HCT116 (cell line): ENCODE data around the gene CPEB3. TPM values are rescaled to one million over a fixed set of nuclear protein-coding genes. Genes with fewer than 3 reads are reported as not detected.

ENCODE experiments used
- ATAC-seq: fragments of 200-7000 bp; cut with Tn5 transposase; 2 replicates; pipeline ENCODE4 v1.9.1; 2020; ENCODE audit warnings: mild to moderate bottlenecking, moderate library complexity
- BruUV-seq: library from RNA; stranded (reverse); fragments of 400-500 nt; replicated peaks from 2 replicates; lab custom pipeline; 2021; lab: Mats Ljungman, UMichigan
- CTCF ChIA-PET: fragments of 300-600 bp; sonication (Branson Sonifier 250); formaldehyde crosslinking; loops from one replicate; lab custom pipeline; 2021; ENCODE audit warnings: antibody characterized with exemption; lab: Charles Lee
- POLR2A ChIA-PET: fragments of 300-600, 350-600 bp; sonication (Branson Sonifier 250); formaldehyde crosslinking; loops from one replicate; lab custom pipeline; 2021; ENCODE audit warnings: antibody characterized with exemption; lab: Charles Lee
- RAD21 ChIA-PET, 2 experiments: fragments of 300-600 bp; sonication (Branson Sonifier 250); formaldehyde crosslinking; loops; one replicate each; lab custom pipeline; 2023; ENCODE audit warnings: low total read pairs in 2 of 2; ENCODE audit not compliant: uncharacterized antibody in 2 of 2, unreplicated experiment in 2 of 2, low non-redundant PET in 1 of 2; lab: Charles Lee
- DNase-seq: peaks from one replicate; pipeline ENCODE4 v3.0.0-alpha.2; 2010; ENCODE audit warnings: low read depth, low spot score
- H2AFZ ChIP-seq: fragments of 200-600 bp; shearing (Covaris generic), sonication (generic); 2 replicates; pipeline ENCODE4 v1.6.1; 2017; ENCODE audit warnings: low read depth, mixed run types, mixed read lengths, antibody characterized with exemption, low read length; ENCODE audit not compliant: poor library complexity, severe bottlenecking
- H3K27ac ChIP-seq: 2 replicates; pipeline ENCODE4 v1.5.1; 2012; ENCODE audit warnings: low read depth, low read length
- H3K27me3 ChIP-seq: fragments of 200-600 bp; sonication (generic); 2 replicates; pipeline ENCODE4 v1.6.1; 2016; ENCODE audit warnings: mixed run types, low read length, mixed read lengths; ENCODE audit not compliant: insufficient read depth
- H3K36me3 ChIP-seq, 2 experiments: fragments of 200-500 bp in 1 of 2; fragments of 200-600 bp in 1 of 2; sonication (Bioruptor generic) in 1 of 2; sonication (generic) in 1 of 2; 2 replicates each; pipeline versions ENCODE4 v1.5.1 to v1.6.1; 2014 to 2016; ENCODE audit warnings: low read length in 2 of 2, inconsistent platforms in 1 of 2, mixed read lengths in 1 of 2, mixed run types in 1 of 2; ENCODE audit not compliant: insufficient read depth in 2 of 2, control insufficient read depth in 1 of 2
- H3K4me1 ChIP-seq, 2 experiments: fragments of 200-600 bp in 1 of 2; sonication (generic) in 1 of 2; 2 replicates each; pipeline versions ENCODE4 v1.5.1 to v1.6.1; 2012 to 2017; ENCODE audit warnings: low read length in 2 of 2, inconsistent platforms in 1 of 2, mild to moderate bottlenecking in 1 of 2, mixed read lengths in 1 of 2, mixed run types in 1 of 2, moderate library complexity in 1 of 2; ENCODE audit not compliant: insufficient read depth in 2 of 2, control insufficient read depth in 1 of 2
- H3K4me2 ChIP-seq: fragments of 200-600 bp; sonication (generic); 2 replicates; pipeline ENCODE4 v1.6.1; 2017; ENCODE audit warnings: mixed run types, low read length, mixed read lengths
- H3K4me3 ChIP-seq, 2 experiments: fragments of 200-600 bp in 1 of 2; sonication (generic) in 1 of 2; replicated peaks in 1 of 2; 2 replicates each; pipeline ENCODE4 v1.5.1; 2011 to 2016; ENCODE audit warnings: low read length in 2 of 2, control low read depth in 1 of 2, low read depth in 1 of 2, mild to moderate bottlenecking in 1 of 2, mixed read lengths in 1 of 2, mixed run types in 1 of 2
- H3K79me2 ChIP-seq: fragments of 200-600 bp; sonication (generic); 2 replicates; pipeline ENCODE4 v1.6.1; 2017; ENCODE audit warnings: mild to moderate bottlenecking, mixed run types, low read length, moderate library complexity, mixed read lengths; ENCODE audit not compliant: insufficient read depth
- H3K9ac ChIP-seq: fragments of 200-600 bp; sonication (generic); 2 replicates; pipeline ENCODE4 v1.6.1; 2016; ENCODE audit warnings: low read length, mixed read lengths
- H3K9me2 ChIP-seq: fragments of 200-600 bp; sonication (generic), shearing (Covaris generic); 2 replicates; pipeline ENCODE4 v1.6.1; 2017; ENCODE audit warnings: mixed run types, mild to moderate bottlenecking, moderate library complexity; ENCODE audit not compliant: insufficient read depth
- H3K9me3 ChIP-seq, 2 experiments: fragments of 200-500 bp in 1 of 2; fragments of 200-600 bp in 1 of 2; sonication (Bioruptor generic) in 1 of 2; sonication (generic) in 1 of 2; 2 replicates each; pipeline ENCODE4 v1.6.1; 2014 to 2017; ENCODE audit warnings: low read length in 2 of 2, mixed read lengths in 2 of 2, inconsistent platforms in 1 of 2, low read depth in 1 of 2, mild to moderate bottlenecking in 1 of 2, mixed run types in 1 of 2, moderate library complexity in 1 of 2; ENCODE audit not compliant: control insufficient read depth in 1 of 2, insufficient read depth in 1 of 2
- H4K20me1 ChIP-seq: fragments of 200-600 bp; sonication (generic), shearing (Covaris generic); 2 replicates; pipeline ENCODE4 v1.6.1; 2017; ENCODE audit warnings: mixed run types, mild to moderate bottlenecking, moderate library complexity; ENCODE audit not compliant: insufficient read depth
- ATF3 ChIP-seq: IDR thresholded peaks from 2 replicates; pipeline ENCODE4 v1.6.1; 2012
- CBX3 ChIP-seq: IDR thresholded peaks from 2 replicates; pipeline ENCODE4 v1.6.1; 2012; ENCODE audit warnings: low read depth
- CEBPB ChIP-seq: IDR thresholded peaks from 2 replicates; pipeline ENCODE4 v1.6.1; 2012; ENCODE audit warnings: low read depth
- EGR1 ChIP-seq: IDR thresholded peaks from 2 replicates; pipeline ENCODE4 v1.6.1; 2012; ENCODE audit warnings: low read depth
- ELF1 ChIP-seq: IDR thresholded peaks from 2 replicates; pipeline ENCODE4 v1.6.1; 2012; ENCODE audit warnings: low read depth, borderline replicate concordance
- EZH2 ChIP-seq: fragments of 200-600 bp; sonication (generic); IDR thresholded peaks from 2 replicates; pipeline ENCODE4 v1.6.1; 2017; ENCODE audit warnings: antibody characterized with exemption, mixed run types
- EZH2phosphoT487 ChIP-seq: fragments of 200-600 bp; IDR thresholded peaks from 2 replicates; pipeline ENCODE4 v1.6.1; 2018; ENCODE audit warnings: antibody characterized with exemption, borderline replicate concordance
- FOSL1 ChIP-seq: IDR thresholded peaks from 2 replicates; pipeline ENCODE4 v1.6.1; 2012; ENCODE audit warnings: low read depth
- JUND ChIP-seq: IDR thresholded peaks from 2 replicates; pipeline ENCODE4 v1.6.1; 2012
- MAX ChIP-seq: IDR thresholded peaks from 2 replicates; pipeline ENCODE4 v1.6.1; 2012
- POLR2AphosphoS5 ChIP-seq: IDR thresholded peaks from 2 replicates; pipeline ENCODE4 v1.6.1; 2011; ENCODE audit warnings: mild to moderate bottlenecking, low read depth, low read length, moderate library complexity
- RAD21 ChIP-seq: IDR thresholded peaks from 2 replicates; pipeline ENCODE4 v1.6.1; 2012; ENCODE audit warnings: low read depth, mild to moderate bottlenecking
- REST ChIP-seq: IDR thresholded peaks from 2 replicates; pipeline ENCODE4 v1.6.1; 2012; ENCODE audit warnings: low read depth
- SIN3A ChIP-seq: IDR thresholded peaks from 2 replicates; pipeline ENCODE4 v1.6.1; 2012; ENCODE audit warnings: low read depth
- SP1 ChIP-seq: IDR thresholded peaks from 2 replicates; pipeline ENCODE4 v1.6.1; 2012; ENCODE audit warnings: low read depth
- TCF7L2 ChIP-seq: IDR thresholded peaks from 2 replicates; pipeline ENCODE4 v1.7.0; 2011; ENCODE audit warnings: borderline replicate concordance, inconsistent platforms; ENCODE audit not compliant: insufficient read depth, insufficient read length; ENCODE audit errors: extremely low read depth
- ZBTB33 ChIP-seq: IDR thresholded peaks from 2 replicates; pipeline ENCODE4 v1.6.1; 2011; ENCODE audit warnings: mild to moderate bottlenecking, low read length, moderate library complexity; ENCODE audit not compliant: insufficient replicate concordance; ENCODE audit errors: extremely low read depth
- ZFX ChIP-seq: fragments of 450-650 bp; IDR thresholded peaks from 2 replicates; pipeline ENCODE4 v1.6.1; 2017
- intact Hi-C: fragments of 100-400 bp; cut with micrococcal nuclease; formaldehyde crosslinking; loops from 2 replicates; pipeline ENCODE4 v1.10.0; 2022
- total RNA-seq: library from RNA; stranded (reverse); gene quantifications from one replicate; pipeline ENCODE4 v1.2.1, GENCODE V29; 2021; ENCODE audit not compliant: unreplicated experiment

Gene CPEB3
- total RNA-seq, 1 experiment from 2014 or later, result 3.0 TPM

- ChIA-PET POLR2A (no interaction called here), RAD21 (no interaction called here), CTCF (no interaction called here)
- no peak overlapping the region for H3K9ac ChIP-seq
- H3K36me3 ChIP-seq, result no peaks in the 10 kb centered on the region
- no peak overlapping the region for H3K27ac ChIP-seq
- no peak overlapping the region for H2AFZ ChIP-seq
- no peaks in the 10 kb centered on the region for H3K79me2 ChIP-seq
- no peaks in the 10 kb centered on the region for H3K9me2 ChIP-seq
- DNase-seq (no peak), ATAC-seq (no peak)
- intact Hi-C loops, result no loop called here
- TF ChIP-seq TCF7L2 (no peak), JUND (no peak), MAX (no peak), REST (no peak), CBX3 (no peak), ELF1 (no peak), ZBTB33 (no peak), POLR2AphosphoS5 (no peak), EZH2 (no peak), FOSL1 (no peak), EGR1 (no peak), ATF3 (no peak), CEBPB (no peak), RAD21 (no peak), ZFX (no peak), SIN3A (no peak), EZH2phosphoT487 (no peak), SP1 (no peak)
- H4K20me1 ChIP-seq, result no peaks in the 10 kb centered on the region
- H3K4me3 ChIP-seq, result no peak overlapping the region
- BruUV-seq, result no TSS peak
- H3K4me1 ChIP-seq, result peaks cover 23 to 25% of the 10 kb centered on the region in 2 experiments
- H3K9me3 ChIP-seq, result no peaks in the 10 kb centered on the region
- H3K27me3 ChIP-seq, result no peaks in the 10 kb centered on the region
- no peak overlapping the region for H3K4me2 ChIP-seq
These were observed 166.9 kb downstream of the CPEB3 start for GRCh38 chr10:92124020-92124419.
